PC-3 (cell line): ENCODE data around the gene CFAP45. TPM values are rescaled to one million over a fixed set of nuclear protein-coding genes. Genes with fewer than 3 reads are reported as not detected.

Source experiments
- ATAC-seq: fragments of 200-7000 bp; cut with Tn5 transposase; 2 replicates; pipeline ENCODE4 v1.9.1; 2020; ENCODE audit warnings: mild to moderate bottlenecking, moderate library complexity
- BruUV-seq: library from RNA; stranded (reverse); fragments of 400-500 nt; replicated peaks from 2 replicates; lab custom pipeline; 2021; lab: Mats Ljungman, UMichigan
- CTCF ChIA-PET: fragments of 300-600 bp; sonication (Branson Sonifier 250); formaldehyde crosslinking; loops from one replicate; lab custom pipeline; 2022; ENCODE audit warnings: antibody characterized with exemption; lab: Charles Lee
- POLR2A ChIA-PET: fragments of 300-600 bp; sonication (Branson Sonifier 250); formaldehyde crosslinking; loops from one replicate; lab custom pipeline; 2022; ENCODE audit warnings: antibody characterized with exemption; ENCODE audit not compliant: unreplicated experiment; lab: Charles Lee
- DNase-seq: peaks from one replicate; pipeline ENCODE4 v3.0.0-alpha.2; 2015
- H2AFZ ChIP-seq: fragments of 300-600 bp; sonication (generic); 2 replicates; pipeline ENCODE4 v1.6.0; 2016; ENCODE audit warnings: antibody characterized with exemption, low read length
- H3F3A ChIP-seq: fragments of 300-600 bp; sonication (generic); one replicate; pipeline ENCODE4 v1.6.0; 2017; ENCODE audit warnings: antibody characterized with exemption, low read length, control low read depth, mild to moderate bottlenecking; ENCODE audit not compliant: unreplicated experiment
- H3K27ac ChIP-seq: fragments of 300-600 bp; sonication (generic); 2 replicates; pipeline ENCODE4 v1.5.1; 2016; ENCODE audit warnings: mild to moderate bottlenecking, low read length
- H3K27me3 ChIP-seq: fragments of 300-600 bp; sonication (generic); 2 replicates; pipeline ENCODE4 v1.6.1; 2016; ENCODE audit warnings: low read length, mixed read lengths
- H3K36me3 ChIP-seq: fragments of 300-600 bp; sonication (generic); 2 replicates; pipeline ENCODE4 v1.6.1; 2016; ENCODE audit warnings: low read depth, mixed run types, low read length, mixed read lengths
- H3K4me1 ChIP-seq: fragments of 300-600 bp; sonication (generic); 2 replicates; pipeline ENCODE4 v1.5.1; 2016; ENCODE audit warnings: low read length; ENCODE audit not compliant: insufficient read depth
- H3K4me2 ChIP-seq: fragments of 300-600 bp; sonication (generic); 2 replicates; pipeline ENCODE4 v1.6.0; 2016; ENCODE audit warnings: low read length
- H3K4me3 ChIP-seq: fragments of 300-600 bp; sonication (generic); 2 replicates; pipeline ENCODE4 v1.5.1; 2016; ENCODE audit warnings: mild to moderate bottlenecking, low read length, mixed read lengths
- H3K79me2 ChIP-seq: fragments of 300-600 bp; sonication (generic); 2 replicates; pipeline ENCODE4 v1.6.1; 2017; ENCODE audit warnings: low read length, mixed read lengths
- H3K9ac ChIP-seq: fragments of 300-600 bp; sonication (generic); 2 replicates; pipeline ENCODE4 v1.6.0; 2016; ENCODE audit warnings: mild to moderate bottlenecking, low read length
- H3K9me2 ChIP-seq: fragments of 300-600 bp; sonication (generic); replicated peaks from 2 replicates; pipeline ENCODE4 v1.6.1; 2016; ENCODE audit warnings: mixed run types, low read length, mixed read lengths
- H3K9me3 ChIP-seq: fragments of 300-600 bp; sonication (generic); 2 replicates; pipeline ENCODE4 v1.6.1; 2016; ENCODE audit warnings: low read length, mixed read lengths
- H4K20me1 ChIP-seq: fragments of 300-600 bp; sonication (generic); 2 replicates; pipeline ENCODE4 v1.6.1; 2016; ENCODE audit warnings: low read length, mixed read lengths
- CTCF ChIP-seq: fragments of 300-600 bp; sonication (generic); conservative IDR thresholded peaks from 2 replicates; pipeline ENCODE4 v1.5.1; 2017; ENCODE audit warnings: antibody characterized with exemption, low read depth, mild to moderate bottlenecking, low read length
- EZH2 ChIP-seq: fragments of 300-600 bp; sonication (generic); IDR thresholded peaks from one replicate; pipeline ENCODE4 v1.6.1; 2017; ENCODE audit warnings: antibody characterized with exemption, mild to moderate bottlenecking, low read length; ENCODE audit not compliant: unreplicated experiment
- EZH2phosphoT487 ChIP-seq: fragments of 300-600 bp; sonication (generic); IDR thresholded peaks from 2 replicates; pipeline ENCODE4 v1.6.1; 2018; ENCODE audit warnings: mild to moderate bottlenecking, antibody characterized with exemption, low read length, borderline replicate concordance
- intact Hi-C: fragments of 100-400 bp; cut with micrococcal nuclease; formaldehyde crosslinking; loops from 2 replicates; pipeline ENCODE4 v1.9.0; 2023
- total RNA-seq: library from RNA; depleted of rRNA; stranded (reverse); fragments of >200 nt; gene quantifications from 2 replicates; pipeline ENCODE4 v1.2.3, GENCODE V29; 2014

Gene CFAP45
- total RNA-seq, 1 experiment from 2014 or later, result 1.6 TPM

- peak overlapping the region; percentile 84 for H3K9ac ChIP-seq
- no peaks in the 10 kb centered on the region for H3K9me3 ChIP-seq
- H3K27me3 ChIP-seq, result no peaks in the 10 kb centered on the region
- no peaks in the 10 kb centered on the region for H4K20me1 ChIP-seq
- peaks cover 11% of the 10 kb centered on the region for H3F3A ChIP-seq
- ChIA-PET POLR2A (no interaction called here), CTCF (interaction anchor here (0.6 kb wide), 1 partner anchor 107 kb away, joined by 3 read pairs; no protein-coding TSS in a partner anchor)
- TF ChIP-seq CTCF (no peak), EZH2 (no peak)
- H3K4me3 ChIP-seq, result no peak overlapping the region
- H3K27ac ChIP-seq, result peak overlapping the region; percentile 97
- no peak for ATAC-seq
- BruUV-seq, result no TSS peak
- no peaks in the 10 kb centered on the region for H3K36me3 ChIP-seq
- no peak overlapping the region for H2AFZ ChIP-seq
- DNase-seq, result no peak
- H3K79me2 ChIP-seq, result no peaks in the 10 kb centered on the region
- H3K4me2 ChIP-seq, result peak overlapping the region; percentile 75
- intact Hi-C loops, result no loop called here
- peaks cover 54% of the 10 kb centered on the region for H3K4me1 ChIP-seq
- H3K9me2 ChIP-seq, result no peaks in the 10 kb centered on the region
Observed at GRCh38 chr1:159883134-159883533, 16.8 kb downstream of the CFAP45 start.

GRCh38 chr1:159882527-159882862 lies 17.5 kb downstream of the CFAP45 start:
- no peaks in the 10 kb centered on the region for H3K36me3 ChIP-seq
- H3F3A ChIP-seq, result peaks cover 11% of the 10 kb centered on the region
- peak overlapping the region; percentile 24; the same call in 1 of the 2 replicates for H3K4me3 ChIP-seq
- peaks cover 54% of the 10 kb centered on the region for H3K4me1 ChIP-seq
- H2AFZ ChIP-seq, result no peak overlapping the region
- H3K9me2 ChIP-seq, result no peaks in the 10 kb centered on the region
- peak overlapping the region; percentile 97 for H3K27ac ChIP-seq
- no peaks in the 10 kb centered on the region for H3K9me3 ChIP-seq
- no peaks in the 10 kb centered on the region for H3K27me3 ChIP-seq
- POLR2A ChIA-PET, result no interaction called here
- intact Hi-C loops, result no loop called here
- H3K79me2 ChIP-seq, result no peaks in the 10 kb centered on the region
- no peak for TF ChIP-seq EZH2
- no peak for TF ChIP-seq EZH2phosphoT487
- TF ChIP-seq CTCF, result no peak
- CTCF ChIA-PET, result interaction anchor here (0.6 kb wide), 1 partner anchor 106 kb away, joined by 3 read pairs; no protein-coding TSS in a partner anchor
- peak; percentile 86 for DNase-seq
- no peaks in the 10 kb centered on the region for H4K20me1 ChIP-seq
- BruUV-seq, result no TSS peak
- peak overlapping the region; percentile 75 for H3K4me2 ChIP-seq
- ATAC-seq, result peak; percentile 34
- H3K9ac ChIP-seq, result peak overlapping the region; percentile 84
